Adrenal gland (tissue), 12 donors: ENCODE results near the gene ITGA1. TPM values are rescaled to one million over a fixed set of nuclear protein-coding genes. Genes with fewer than 3 reads are reported as not detected.
"Not testable (repeated sequence)": the region's sequence is repeated elsewhere in the genome, so short reads cannot be mapped to it uniquely, and the experiment has no call there.

Experiments
- DNase-seq, 7 donors: peaks; one replicate each; pipeline ENCODE4 v3.0.0-alpha.2; 2019 to 2020
- H3K27ac ChIP-seq, 5 donors: fragments of 200-600 bp; sonication (generic) in 4 of 5; 1 replicate in 3 of 5; 2 replicates in 2 of 5; pipeline versions ENCODE4 v1.5.1 to v1.8.0; 2016 to 2020; ENCODE audit warnings: mild to moderate bottlenecking in 1 of 5
- H3K27me3 ChIP-seq: fragments of 200-600 bp; 2 replicates; pipeline ENCODE4 v1.8.0; 2021
- H3K36me3 ChIP-seq, 2 donors: fragments of 200-600 bp; replicated peaks in 1 of 2; 1 replicate in 1 of 2; 2 replicates in 1 of 2; pipeline versions ENCODE4 v1.5.1 to v1.8.0; 2018 to 2022
- H3K4me1 ChIP-seq, 2 donors: fragments of 200-600 bp; replicated peaks in 1 of 2; 1 replicate in 1 of 2; 2 replicates in 1 of 2; pipeline versions ENCODE4 v1.5.1 to v1.8.0; 2018 to 2021
- H3K4me3 ChIP-seq, 4 donors: fragments of 200-600 bp; sonication (generic) in 3 of 4; one replicate each; pipeline ENCODE4 v1.5.1; 2016 to 2018
- H3K9me3 ChIP-seq, 3 donors: fragments of 200-600 bp; sonication (generic) in 1 of 3; replicated peaks in 1 of 3; 1 replicate in 2 of 3; 2 replicates in 1 of 3; pipeline versions ENCODE4 v1.5.1 to v1.8.0; 2016 to 2021
- CTCF ChIP-seq, 6 experiments: fragments of 450-650 bp in 4 of 6; fragments of 200-600 bp in 2 of 6; sonication (generic) in 1 of 6; IDR thresholded peaks; 1 replicate in 5 of 6; 2 replicates in 1 of 6; pipeline versions ENCODE4 v1.5.1 to v1.8.0; 2016 to 2021; ENCODE audit warnings: antibody characterized with exemption in 6 of 6, mild to moderate bottlenecking in 2 of 6, moderate library complexity in 1 of 6
- POLR2A ChIP-seq, 2 donors: fragments of 450-650 bp; IDR thresholded peaks; one replicate each; pipeline ENCODE4 v1.6.1; 2017; ENCODE audit warnings: antibody characterized with exemption in 2 of 2, mild to moderate bottlenecking in 2 of 2, moderate library complexity in 1 of 2
- WGBS, 4 donors: extraction: QIAGEN DNeasy Blood & Tissue Kit in 2 of 4; methylation state at CpG; one replicate each; pipeline versions ENCODE4 v1.1.5 to v1.1.7; 2013 to 2017; 5-methylcytosine and 5-hydroxymethylcytosine counted together
- intact Hi-C, 2 donors: fragments of 100-400 bp; cut with DNase I; formaldehyde crosslinking; loops; one replicate each; pipeline versions ENCODE4 v1.14.1 to v1.15.0; 2022 to 2023
- polyA plus RNA-seq, 3 donors: library from polyadenylated mRNA; stranded (reverse); fragments of 200-250 nt in 2 of 3; fragments of 350-450 nt in 1 of 3; fragmentation: Illumina TruSeq in 1 of 3; extraction: RNeasy Lipid Tissue Mini Kit (QIAGEN cat#74804) in 1 of 3; gene quantifications; one replicate each; pipeline ENCODE4 v1.2.3, GENCODE V29; 2013 to 2014
- total RNA-seq, 9 donors: library from RNA; depleted of rRNA in 4 of 9; stranded (reverse); fragments of >200 nt in 4 of 9; fragments of 120-200 nt in 1 of 9; fragmentation: NEBNext Ultra II Directional in 1 of 9; extraction: Animal tissue kit (Norgen Biotek cat#: 25700) in 1 of 9; gene quantifications; one replicate each; pipeline versions ENCODE4 v1.1.0 to v1.2.4, GENCODE V29; 2013 to 2023
- donor health status: healthy with polysubstance abuse.
- donor health status: Bipolar disorder and iron deficiency.
- donor health status: DM: yes; HTN: yes; CAD: no.
- donor health status: DM: no; HTN: no; CAD: no.
- donor health status: DM: no; HTN: no; CAD: no.
- donor health status: DM: yes; HTN: yes; CAD: no.

Gene ITGA1
- total and polyA plus RNA-seq, 12 donors: 30.0 to 371 (median 149) TPM

GRCh38 chr5:52956915-52957747, 169.4 kb downstream of the ITGA1 start:
- no peak for TF ChIP-seq POLR2A (IDR thresholded peaks at IDR 0.05)
- no peak for TF ChIP-seq CTCF (IDR thresholded peaks at IDR 0.05)

GRCh38 chr5:52961274-52961681, 173.6 kb downstream of the ITGA1 start:
- TF ChIP-seq CTCF (IDR thresholded peaks at IDR 0.05): no peak
- Histone ChIP-seq H3K9me3 (no peaks in the 10 kb centered on the region), H3K27ac (no peak overlapping the region), H3K27me3 (no peaks in the 10 kb centered on the region), H3K4me1 (no peaks in the 10 kb centered on the region), H3K4me3 (no peak overlapping the region), H3K36me3 (no peaks in the 10 kb centered on the region)
- intact Hi-C loops: no loop called here
- WGBS, 4 donors: 20 to 37% (median 30%) methylated on average over 2 of the region's 2 CpGs
- DNase-seq: peak in 1 of 7 donors; percentile 14

More at GRCh38 chr5:52956915-52957747, 169.4 kb downstream of the ITGA1 start:
- intact Hi-C loops: no loop called here
- WGBS, 4 donors: 86 to 88% (median 87%) methylated on average over 6 of the region's 6 CpGs
- Histone ChIP-seq H3K4me1 (no peaks in the 10 kb centered on the region), H3K36me3 (peaks cover 0 to 20% of the 10 kb centered on the region in 2 donors), H3K27me3 (no peaks in the 10 kb centered on the region), H3K27ac (no peak overlapping the region), H3K4me3 (no peak overlapping the region), H3K9me3 (no peaks in the 10 kb centered on the region)
- DNase-seq: no peak

GRCh38 chr5:52963636-52964035, 175.9 kb downstream of the ITGA1 start:
- Histone ChIP-seq H3K9me3 (no peaks in the 10 kb centered on the region), H3K36me3 (no peaks in the 10 kb centered on the region), H3K27ac (no peak overlapping the region), H3K27me3 (no peaks in the 10 kb centered on the region), H3K4me1 (no peaks in the 10 kb centered on the region), H3K4me3 (no peak overlapping the region)
- WGBS, 4 donors: 95 to 100% (median 98%) methylated on average over 1 of the region's 1 CpG
- no peak for TF ChIP-seq POLR2A (IDR thresholded peaks at IDR 0.05)
- no peak for TF ChIP-seq CTCF (IDR thresholded peaks at IDR 0.05)
- no peak for DNase-seq
- intact Hi-C loops: no loop called here

- no peaks in the 10 kb centered on the region for H3K27me3 ChIP-seq
- no peak overlapping the region for H3K4me3 ChIP-seq
- H3K4me1 ChIP-seq: no peaks in the 10 kb centered on the region
- H3K36me3 ChIP-seq: no peaks in the 10 kb centered on the region
- 96 to 100% (median 98%) methylated on average over 1 of the region's 1 CpG for WGBS, 4 donors
- no peak for DNase-seq
- H3K27ac ChIP-seq: no peak overlapping the region
- TF ChIP-seq CTCF (IDR thresholded peaks at IDR 0.05): no peak
- H3K9me3 ChIP-seq: no peaks in the 10 kb centered on the region
- intact Hi-C loops: no loop called here
Observed at GRCh38 chr5:52964138-52964537, 176.4 kb downstream of the ITGA1 start.

GRCh38 chr5:52976157-52976556, 188.4 kb downstream of the ITGA1 start:
- H3K27ac ChIP-seq, DNase-seq: not testable (repeated sequence)
- 82 to 100% (median 87%) methylated on average over 3 to 7 of the region's 7 CpGs for WGBS, 4 donors

More at GRCh38 chr5:52976157-52976556, 188.4 kb downstream of the ITGA1 start:
- intact Hi-C loops, H3K4me3 ChIP-seq, H3K9me3 ChIP-seq, H3K4me1 ChIP-seq, H3K27me3 ChIP-seq, H3K36me3 ChIP-seq: not testable (repeated sequence)
